ENCODE data around the gene TPGS2.

DNA sequence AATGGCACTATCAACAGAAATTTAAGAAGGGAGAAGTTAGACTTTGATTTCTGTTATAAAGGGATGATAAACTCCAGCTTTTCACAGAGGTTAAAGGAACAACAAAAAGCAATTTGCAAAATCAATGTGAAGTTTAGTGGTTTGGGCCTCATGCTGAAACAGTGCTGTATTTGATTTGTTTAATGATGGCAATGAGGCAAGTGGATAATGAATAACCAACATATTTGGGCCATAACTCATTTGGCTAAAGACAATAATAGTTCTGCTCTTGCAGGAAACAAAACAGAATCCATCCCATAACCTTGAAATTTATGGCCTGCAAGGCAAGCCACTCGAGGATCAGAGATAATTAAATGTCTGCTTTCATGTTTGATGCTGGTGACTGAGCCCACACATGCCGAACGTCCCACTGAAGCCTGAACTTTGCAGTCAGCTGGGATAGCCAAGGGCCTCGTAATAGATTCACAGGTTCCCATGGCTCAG lies 56.5 kb downstream of the TPGS2 start:
- TF ChIP-seq CTCF (conservative IDR thresholded peaks at IDR 0.05) (no peak), EZH2 (IDR thresholded peaks at IDR 0.05; ENCODE audit: low read depth) (no peak)

Data from PC-9 (cell line).